D341Med (cell line): ENCODE measurements around the gene TUBA4B.
A peak's percentile ranks its signal among the peaks of the same experiment; 100 is the strongest.

Experiments
- DNase-seq: peaks from one replicate; pipeline ENCODE4 v3.0.0; 2012; ENCODE audit warnings: low spot score

TUBA4B gene

DNA sequence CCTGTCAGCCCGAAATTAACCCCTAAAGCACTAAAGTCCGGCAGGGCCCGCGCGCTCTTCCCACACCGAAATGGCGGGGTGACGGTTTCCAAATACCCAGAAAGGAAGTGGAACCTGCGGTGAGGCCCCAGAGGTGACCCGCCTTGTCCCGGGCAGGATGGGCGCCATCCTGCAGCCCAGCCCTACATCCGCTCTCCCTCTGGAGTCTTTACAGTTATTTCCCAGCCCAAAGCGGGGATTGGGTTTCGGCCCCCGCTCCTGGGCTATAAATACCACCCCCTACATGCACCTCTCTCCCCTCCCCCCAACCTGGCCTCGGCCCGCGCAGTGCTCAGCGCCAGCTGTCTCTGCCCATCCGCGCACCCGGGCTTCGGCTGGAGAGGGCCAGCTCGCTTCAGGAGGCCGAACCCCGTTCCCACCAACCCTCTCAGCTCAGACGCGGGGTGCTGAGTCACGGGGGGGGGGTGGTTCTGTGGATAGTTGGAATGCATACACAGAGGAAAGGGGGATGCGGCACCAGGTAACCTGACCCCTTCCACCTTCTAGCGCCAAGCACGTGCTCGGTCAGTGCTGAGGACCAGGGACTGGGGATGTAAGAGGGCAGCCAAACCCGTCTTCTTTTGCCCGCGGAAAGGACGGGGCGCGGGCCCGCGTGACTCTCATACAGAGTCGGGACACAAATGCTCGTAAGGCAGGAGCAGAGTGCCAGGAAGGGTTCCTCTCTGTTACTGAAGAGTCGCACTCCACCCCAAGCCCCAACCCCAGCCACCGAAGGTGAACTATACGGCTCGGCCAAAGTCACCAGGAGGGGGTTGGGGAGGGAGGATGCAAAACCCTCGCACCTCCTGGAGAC, at the start of gene TUBA4B:
TUBA4B (plus strand) TSS at position 344 of the 853 bp plus-strand sequence; CDS start at position 509, 165 bp downstream.
- DNase-seq, result peak; percentile 41

DNA sequence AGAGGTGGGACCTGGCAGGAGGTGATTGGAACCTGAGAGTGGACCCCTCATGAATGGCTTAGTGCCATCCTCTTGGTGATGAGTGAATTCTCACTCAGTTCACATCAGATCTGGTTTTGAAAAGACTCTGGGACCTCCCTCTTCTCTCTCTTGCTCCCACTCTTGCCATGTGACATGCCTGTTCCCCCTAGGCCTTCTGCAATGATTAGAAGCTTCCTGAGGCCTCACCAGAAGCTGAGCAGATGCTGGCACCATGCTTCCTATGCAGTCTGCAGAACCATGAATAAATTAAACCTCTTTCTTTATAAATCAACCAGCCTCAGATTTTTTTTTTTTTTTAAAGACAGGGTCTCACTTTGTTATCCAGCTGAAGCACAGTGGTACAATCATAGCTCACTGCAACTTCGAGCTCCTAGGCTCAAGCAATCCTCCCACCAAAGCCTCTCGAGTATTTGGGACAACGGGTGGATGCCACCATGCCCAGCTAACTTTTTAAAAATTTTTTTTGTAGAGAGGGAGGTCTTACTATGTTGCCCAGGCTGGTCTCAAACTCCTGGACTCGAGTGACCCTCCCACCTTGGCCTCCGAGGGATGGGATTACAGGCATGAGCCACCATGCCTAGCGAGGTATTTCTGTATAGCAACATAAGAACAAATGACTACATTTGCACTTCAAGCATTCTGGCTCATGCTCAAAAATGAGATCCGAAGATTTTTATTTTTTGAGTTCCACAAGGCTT, 48.4 kb upstream of the TUBA4B start:
- DNase-seq, result no peak

GRCh38 chr2:219205165-219205538, 47.9 kb upstream of the TUBA4B start:
- no peak for DNase-seq

- DNase-seq, result no peak
These were observed 47.1 kb upstream of the TUBA4B start for GRCh38 chr2:219205981-219206327.

DNA sequence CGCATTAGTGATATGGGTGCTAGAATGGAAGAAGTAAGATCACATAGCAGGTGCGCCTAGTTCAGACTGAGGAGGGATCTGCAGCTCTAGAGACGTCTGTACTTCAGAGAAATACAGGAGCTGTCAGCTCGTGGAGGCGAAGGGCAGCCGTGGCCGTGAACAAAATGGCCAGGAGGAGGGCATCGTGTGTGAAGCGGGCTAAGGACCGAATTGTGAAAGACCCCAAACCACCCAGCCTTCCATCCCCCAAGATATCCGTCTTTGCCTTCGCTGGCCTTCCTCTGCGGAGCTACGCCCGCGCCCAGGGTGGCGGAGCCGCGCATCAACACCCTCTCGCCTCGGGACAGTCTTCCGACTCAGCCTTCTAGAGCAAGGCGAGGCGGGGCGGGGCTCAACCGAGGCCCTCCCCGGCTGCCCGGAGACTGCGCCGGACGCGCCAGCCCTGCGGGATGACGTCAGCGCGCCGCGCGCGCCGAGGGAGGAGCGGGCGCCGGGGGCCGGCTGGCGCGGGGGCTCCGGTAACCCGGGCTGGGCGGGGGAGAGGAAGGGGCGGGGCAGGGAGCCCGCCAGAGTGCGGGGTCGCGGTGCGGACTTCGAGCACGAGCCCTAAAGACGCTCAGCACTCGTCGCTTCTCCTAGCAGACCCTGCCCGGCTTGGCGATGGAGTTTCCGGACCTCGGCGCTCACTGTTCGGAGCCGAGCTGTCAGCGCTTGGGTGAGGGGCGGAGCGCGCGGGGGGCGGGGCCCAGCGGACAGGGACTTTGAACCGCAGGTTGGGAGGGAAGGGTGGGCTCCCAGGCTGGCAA, 46.5 kb upstream of the TUBA4B start, which contains the start of gene ZFAND2B:
ZFAND2B (plus strand) TSS at position 455 of the 806 bp plus-strand sequence; CDS start at position 661, 206 bp downstream.
- peak; percentile 98 for DNase-seq

GRCh38 chr2:219207134-219207883, 45.7 kb upstream of the TUBA4B start:
- no peak for DNase-seq

GRCh38 chr2:219207884-219208740, 44.9 kb upstream of the TUBA4B start:
- no peak for DNase-seq

- DNase-seq, result no peak
These were observed 43.5 kb upstream of the TUBA4B start for GRCh38 chr2:219209236-219210195.

GRCh38 chr2:219210196-219210885, 42.7 kb upstream of the TUBA4B start:
- DNase-seq, result no peak

DNA sequence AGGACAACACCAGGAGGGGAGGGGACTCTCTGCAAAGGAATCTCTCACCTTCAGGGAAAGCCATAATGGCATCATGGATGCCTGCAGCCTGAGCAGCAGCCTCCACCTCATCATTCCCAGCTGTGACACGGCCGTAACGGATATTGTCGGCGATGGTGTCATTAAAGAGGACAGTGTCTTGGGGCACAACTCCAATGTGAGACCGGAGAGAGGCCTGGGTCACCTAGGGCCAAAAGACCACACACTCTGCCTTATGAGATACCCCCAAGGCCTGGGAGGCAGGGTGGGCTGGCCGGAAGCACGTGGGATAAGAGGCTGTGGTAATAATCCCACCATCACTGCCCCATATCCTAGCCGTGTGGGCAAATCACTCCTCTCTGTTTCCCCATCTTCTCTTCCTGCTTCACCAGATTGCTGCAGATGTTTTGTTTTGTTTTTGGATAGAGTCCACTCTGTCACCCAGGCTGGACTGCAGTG, 42.1 kb upstream of the TUBA4B start:
- DNase-seq, result no peak

DNA sequence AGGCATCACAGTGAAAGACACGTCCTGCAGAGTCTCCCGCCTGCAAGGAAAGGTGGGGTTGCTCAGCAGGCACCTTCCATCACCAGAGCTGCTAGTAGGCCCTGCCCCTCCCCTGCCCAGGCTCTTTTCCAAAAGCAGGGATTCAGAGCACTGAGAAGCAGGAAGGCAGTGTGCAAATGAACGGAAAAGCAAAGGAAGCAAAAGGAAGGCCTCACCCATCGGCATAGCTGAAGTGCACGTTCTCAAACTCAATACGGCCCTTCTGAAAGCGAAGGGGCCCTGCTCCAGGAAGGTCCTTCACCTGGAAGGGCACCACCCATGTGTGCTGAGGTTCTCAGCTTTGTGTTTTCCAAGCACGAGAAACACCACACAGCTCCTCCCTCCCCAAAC, 40.0 kb upstream of the TUBA4B start:
- no peak for DNase-seq

DNA sequence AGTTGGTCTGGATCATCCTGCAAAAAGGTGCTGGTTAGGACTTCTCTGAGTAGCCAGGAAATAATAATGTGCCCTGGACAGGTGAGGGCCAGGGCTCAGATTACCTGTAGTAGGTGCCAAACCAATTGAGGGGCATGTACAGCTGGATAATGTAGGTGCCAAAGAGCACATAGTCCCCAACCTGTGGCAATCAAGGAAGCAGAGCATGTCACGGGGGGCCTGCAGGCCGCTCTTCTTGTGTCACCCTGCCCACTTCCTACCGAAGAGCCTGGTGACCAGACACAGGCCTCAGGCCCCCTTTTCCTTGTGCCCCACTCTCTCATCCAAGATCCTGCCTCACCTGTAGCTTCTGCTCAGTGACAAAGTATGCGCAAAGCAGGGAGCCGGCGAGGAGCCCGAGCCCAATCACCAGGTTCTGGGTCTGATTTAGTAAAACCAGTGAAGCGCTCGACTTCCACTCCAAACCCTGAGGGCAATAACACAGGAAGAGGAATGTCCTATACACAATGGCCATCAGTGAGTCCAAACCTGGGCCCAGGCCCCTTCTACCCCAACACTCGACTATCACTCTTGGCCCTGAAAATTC, 39.5 kb upstream of the TUBA4B start:
- DNase-seq, result no peak

DNA sequence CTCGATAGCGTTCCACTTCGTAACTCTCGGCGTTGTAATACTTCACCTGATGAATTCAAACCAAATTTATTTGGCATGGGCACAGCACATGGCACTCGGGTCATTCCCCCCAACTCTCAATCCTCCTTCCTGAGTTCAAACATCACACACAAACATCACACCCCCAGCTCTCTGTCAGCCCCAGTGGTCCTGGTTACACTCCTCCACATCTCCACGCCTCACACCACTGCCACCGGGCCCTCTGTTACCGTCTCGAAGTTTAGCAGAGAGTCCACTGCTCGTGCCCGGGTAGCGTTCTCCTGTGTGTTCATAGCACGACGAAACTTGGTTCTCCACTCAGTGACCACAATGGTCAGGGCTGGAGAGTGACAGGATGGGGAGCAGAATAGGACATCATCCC, 38.9 kb upstream of the TUBA4B start:
- DNase-seq, result no peak

- DNase-seq, result no peak
These were observed 38.3 kb upstream of the TUBA4B start for GRCh38 chr2:219214786-219215185.

DNA sequence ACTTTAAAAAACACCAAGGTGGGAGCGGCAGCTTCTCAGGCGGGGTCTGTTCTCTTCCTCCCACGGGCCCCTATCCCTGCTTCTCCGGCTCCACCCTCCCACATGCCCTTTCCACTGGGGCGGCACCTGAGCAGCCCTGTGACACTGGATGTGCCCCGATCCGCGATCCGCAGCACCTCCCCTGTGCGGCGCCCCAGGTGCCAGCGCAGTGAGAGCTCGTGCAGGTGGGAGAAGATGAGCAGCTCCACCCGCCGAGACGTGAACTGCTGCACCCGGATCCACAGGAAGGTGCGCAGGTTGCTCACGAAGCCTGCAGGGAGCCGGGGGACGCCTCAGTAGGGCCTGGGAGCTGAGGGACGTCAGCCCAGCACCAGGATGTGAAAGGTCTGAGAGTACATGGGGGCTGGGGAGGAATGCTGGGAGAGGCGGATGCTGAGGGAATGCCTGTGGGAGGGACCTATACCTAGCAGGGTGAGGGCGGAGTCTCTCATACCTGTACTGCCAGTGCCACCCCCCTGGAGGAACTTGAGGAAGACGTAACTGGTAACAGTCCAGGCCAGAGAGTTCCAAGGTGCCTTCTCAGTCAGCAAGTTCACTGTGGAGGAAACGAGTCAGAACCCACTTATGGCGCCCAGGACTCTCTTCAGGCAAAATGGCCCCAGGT, 37.0 kb upstream of the TUBA4B start:
- DNase-seq, result no peak

- no peak for DNase-seq
These were observed 36.5 kb upstream of the TUBA4B start for GRCh38 chr2:219216535-219216915.

- DNase-seq, result peak; percentile 57
These were observed 34.8 kb upstream of the TUBA4B start for GRCh38 chr2:219218217-219218731.
